Loucy (cell line): ENCODE results near the gene ANXA6.
A peak's percentile ranks its signal among the peaks of the same experiment; 100 is the strongest.

ENCODE experiments used
- H2AFZ ChIP-seq: fragments of 200-600 bp; sonication (generic); 2 replicates; pipeline ENCODE4 v1.6.0; 2016; ENCODE audit warnings: antibody characterized with exemption, mild to moderate bottlenecking, low read length, moderate library complexity
- H3F3A ChIP-seq: fragments of 200-600 bp; 2 replicates; pipeline ENCODE4 v1.6.0; 2016; ENCODE audit warnings: antibody characterized with exemption, low read depth, mild to moderate bottlenecking
- H3K27me3 ChIP-seq: fragments of 200-600 bp; sonication (generic); 2 replicates; pipeline ENCODE4 v1.6.1; 2014; ENCODE audit warnings: low read length, mild to moderate bottlenecking; ENCODE audit not compliant: insufficient read depth, poor library complexity, severe bottlenecking
- H3K36me3 ChIP-seq: fragments of 200-600 bp; sonication (generic); 2 replicates; pipeline ENCODE4 v1.6.1; 2016; ENCODE audit warnings: low read length; ENCODE audit not compliant: insufficient read depth
- H3K4me1 ChIP-seq: fragments of 200-600 bp; sonication (generic); 2 replicates; pipeline ENCODE4 v1.5.1; 2014; ENCODE audit warnings: low read length, mild to moderate bottlenecking; ENCODE audit not compliant: insufficient read depth, poor library complexity, severe bottlenecking
- H3K4me2 ChIP-seq: fragments of 200-600 bp; sonication (generic); 2 replicates; pipeline ENCODE4 v1.6.0; 2014; ENCODE audit warnings: antibody characterized with exemption, low read length, low read depth, mild to moderate bottlenecking; ENCODE audit not compliant: poor library complexity, severe bottlenecking
- H3K4me3 ChIP-seq: fragments of 200-600 bp; sonication (generic); 2 replicates; pipeline ENCODE4 v1.5.1; 2014; ENCODE audit warnings: low read length, mild to moderate bottlenecking, mixed read lengths; ENCODE audit not compliant: poor library complexity, severe bottlenecking
- H3K79me2 ChIP-seq: fragments of 200-600 bp; sonication (generic); 2 replicates; pipeline ENCODE4 v1.6.1; 2014; ENCODE audit warnings: low read length; ENCODE audit not compliant: insufficient read depth
- H3K9ac ChIP-seq: fragments of 200-600 bp; sonication (generic); 2 replicates; pipeline ENCODE4 v1.6.0; 2014; ENCODE audit warnings: mild to moderate bottlenecking, low read depth, low read length, moderate library complexity; ENCODE audit not compliant: poor library complexity, severe bottlenecking
- H3K9me2 ChIP-seq: fragments of 200-600 bp; sonication (generic); replicated peaks from 2 replicates; pipeline ENCODE4 v1.6.1; 2016; ENCODE audit warnings: low read depth, low read length, mixed read lengths
- H3K9me3 ChIP-seq: fragments of 200-600 bp; sonication (generic); 2 replicates; pipeline ENCODE4 v1.6.1; 2014; ENCODE audit warnings: mild to moderate bottlenecking, antibody characterized with exemption, low read length, low read depth; ENCODE audit not compliant: insufficient read depth
- H4K20me1 ChIP-seq: fragments of 200-600 bp; sonication (generic); 2 replicates; pipeline ENCODE4 v1.6.0; 2014; ENCODE audit warnings: antibody characterized with exemption, low read length, mild to moderate bottlenecking; ENCODE audit not compliant: insufficient read depth, poor library complexity, severe bottlenecking
- EZH2phosphoT487 ChIP-seq: fragments of 200-600 bp; IDR thresholded peaks from 2 replicates; pipeline ENCODE4 v1.6.1; 2018; ENCODE audit warnings: antibody characterized with exemption, mild to moderate bottlenecking, moderate library complexity, borderline replicate concordance
- TF ChIP-seq, protein P1 (sequence below): fragments of 200-600 bp; sonication (generic); conservative IDR thresholded peaks from 2 replicates; pipeline ENCODE4 v1.5.1; 2014; ENCODE audit warnings: mild to moderate bottlenecking, antibody characterized with exemption, low read length

The ANXA6 gene

GRCh38 chr5:151075698-151076331, 81.8 kb downstream of the ANXA6 start:
- no peak for TF ChIP-seq EZH2phosphoT487
- TF ChIP-seq, protein P1, sequence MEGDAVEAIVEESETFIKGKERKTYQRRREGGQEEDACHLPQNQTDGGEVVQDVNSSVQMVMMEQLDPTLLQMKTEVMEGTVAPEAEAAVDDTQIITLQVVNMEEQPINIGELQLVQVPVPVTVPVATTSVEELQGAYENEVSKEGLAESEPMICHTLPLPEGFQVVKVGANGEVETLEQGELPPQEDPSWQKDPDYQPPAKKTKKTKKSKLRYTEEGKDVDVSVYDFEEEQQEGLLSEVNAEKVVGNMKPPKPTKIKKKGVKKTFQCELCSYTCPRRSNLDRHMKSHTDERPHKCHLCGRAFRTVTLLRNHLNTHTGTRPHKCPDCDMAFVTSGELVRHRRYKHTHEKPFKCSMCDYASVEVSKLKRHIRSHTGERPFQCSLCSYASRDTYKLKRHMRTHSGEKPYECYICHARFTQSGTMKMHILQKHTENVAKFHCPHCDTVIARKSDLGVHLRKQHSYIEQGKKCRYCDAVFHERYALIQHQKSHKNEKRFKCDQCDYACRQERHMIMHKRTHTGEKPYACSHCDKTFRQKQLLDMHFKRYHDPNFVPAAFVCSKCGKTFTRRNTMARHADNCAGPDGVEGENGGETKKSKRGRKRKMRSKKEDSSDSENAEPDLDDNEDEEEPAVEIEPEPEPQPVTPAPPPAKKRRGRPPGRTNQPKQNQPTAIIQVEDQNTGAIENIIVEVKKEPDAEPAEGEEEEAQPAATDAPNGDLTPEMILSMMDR: no peak
- H3K4me3 ChIP-seq: peak overlapping the region; percentile 33
- no peak overlapping the region for H3K9ac ChIP-seq
- peaks cover 68% of the 10 kb centered on the region for H4K20me1 ChIP-seq
- H3K4me2 ChIP-seq: peak overlapping the region; percentile 92
- H3K9me3 ChIP-seq: no peaks in the 10 kb centered on the region
- H2AFZ ChIP-seq: no peak overlapping the region
- H3K79me2 ChIP-seq: peaks cover 95% of the 10 kb centered on the region
- no peaks in the 10 kb centered on the region for H3K27me3 ChIP-seq
- H3F3A ChIP-seq: 0 out of 2 replicates have a peak, but pooled peaks cover 3% of the 10 kb centered on the region
- H3K9me2 ChIP-seq: no peaks in the 10 kb centered on the region
- peaks cover 45% of the 10 kb centered on the region for H3K4me1 ChIP-seq
- H3K36me3 ChIP-seq: no peaks in the 10 kb centered on the region

DNA sequence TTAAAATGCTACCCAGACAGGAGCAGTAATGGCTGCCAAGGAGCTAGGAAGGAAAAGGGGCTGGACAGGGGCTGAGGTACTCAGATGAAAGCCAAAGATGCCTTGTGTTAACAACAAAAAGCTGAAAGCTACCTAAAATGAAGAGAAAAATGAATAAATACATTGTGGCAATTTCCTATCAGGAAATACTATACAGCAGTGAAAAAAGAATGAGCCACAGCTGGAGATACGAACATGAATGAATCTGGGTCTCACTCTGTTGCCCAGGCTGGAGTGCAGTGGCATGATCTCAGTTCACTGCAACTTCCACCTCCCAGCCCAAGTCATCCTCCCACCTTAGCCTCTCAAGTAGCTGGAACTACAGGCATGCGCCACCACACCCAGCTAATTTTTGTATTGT, 83.0 kb downstream of the ANXA6 start:
- peaks cover 2% of the 10 kb centered on the region; the same call in 1 of the 2 replicates for H3K36me3 ChIP-seq
- H3K27me3 ChIP-seq: no peaks in the 10 kb centered on the region
- no peak overlapping the region for H3K4me3 ChIP-seq
- TF ChIP-seq, protein P1: no peak
- no peak for TF ChIP-seq EZH2phosphoT487
- peaks cover 37% of the 10 kb centered on the region for H3K4me1 ChIP-seq
- peaks cover 60% of the 10 kb centered on the region for H4K20me1 ChIP-seq
- no peak overlapping the region for H3K4me2 ChIP-seq
- no peaks in the 10 kb centered on the region for H3K9me3 ChIP-seq
- H3F3A ChIP-seq: no peaks in the 10 kb centered on the region
- peaks cover 98% of the 10 kb centered on the region for H3K79me2 ChIP-seq
- no peak overlapping the region for H2AFZ ChIP-seq
- no peak overlapping the region for H3K9ac ChIP-seq
- H3K9me2 ChIP-seq: no peaks in the 10 kb centered on the region

DNA sequence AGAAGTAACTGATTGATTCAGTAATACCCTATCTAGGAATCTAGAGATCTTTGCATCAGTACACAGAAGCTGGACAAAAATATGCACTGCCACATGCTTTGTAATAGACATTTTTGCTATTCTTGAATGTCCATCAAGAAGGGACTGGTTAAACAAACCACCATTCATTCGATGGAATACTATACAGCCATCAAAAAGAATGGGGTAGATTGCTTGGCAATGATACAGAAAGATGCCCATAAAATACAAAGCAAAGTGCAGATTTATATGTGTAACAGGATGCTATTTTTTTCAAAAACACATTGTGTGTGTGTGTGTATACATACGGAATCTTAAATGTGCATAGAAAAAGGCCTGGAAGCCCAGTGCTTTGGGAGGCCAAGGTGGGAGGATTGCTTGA, 84.3 kb downstream of the ANXA6 start:
- Histone ChIP-seq H3K9me2 (no peaks in the 10 kb centered on the region), H3K4me3 (no peak overlapping the region), H3K9me3 (no peaks in the 10 kb centered on the region), H3K4me2 (no peak overlapping the region), H3K4me1 (peaks cover 34% of the 10 kb centered on the region), H4K20me1 (peaks cover 61% of the 10 kb centered on the region), H2AFZ (no peak overlapping the region), H3K79me2 (peaks cover 98% of the 10 kb centered on the region), H3K27me3 (no peaks in the 10 kb centered on the region), H3F3A (no peaks in the 10 kb centered on the region), H3K9ac (no peak overlapping the region), H3K36me3 (peaks cover 9% of the 10 kb centered on the region; the same call in 1 of the 2 replicates)
- TF ChIP-seq EZH2phosphoT487: no peak
- TF ChIP-seq, protein P1: no peak
